Retinal pigment epithelial cell (primary cell): ENCODE data around the gene AP1M1.

ENCODE experiments used
- DNase-seq: peaks from one replicate; pipeline ENCODE4 v3.0.0-alpha.2; 2010; ENCODE audit warnings: low read depth
- H3K4me3 ChIP-seq: 2 replicates; pipeline ENCODE4 v1.5.1; 2011; ENCODE audit warnings: mild to moderate bottlenecking, low read length, control low read depth, moderate library complexity
- TF ChIP-seq, protein P1 (sequence below): conservative IDR thresholded peaks from 2 replicates; pipeline ENCODE4 v1.5.1; 2011; ENCODE audit warnings: low read depth, low read length, control low read depth, inconsistent platforms

The AP1M1 gene

DNA sequence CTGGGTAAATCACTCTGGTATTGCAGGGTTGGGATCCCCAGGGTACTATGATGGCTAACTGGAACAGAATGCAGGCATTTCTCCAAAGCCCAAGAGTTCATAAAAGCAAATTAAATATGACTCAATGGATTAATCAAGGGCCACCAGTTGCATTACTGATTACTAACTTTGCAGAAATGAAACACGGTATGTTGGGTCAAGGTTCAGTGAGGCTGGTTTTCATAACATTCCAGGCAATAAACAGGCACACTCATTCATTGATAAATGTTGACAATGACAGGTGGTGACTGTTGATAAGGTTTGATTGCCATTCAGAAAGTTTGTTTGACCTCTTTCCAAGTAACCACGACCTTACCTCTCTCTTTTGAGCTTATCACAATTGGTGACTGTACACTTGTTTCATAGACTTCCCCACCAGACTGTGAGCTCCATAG, 506 bp upstream of the AP1M1 start:
- DNase-seq = peak; percentile 62
- H3K4me3 ChIP-seq = peak overlapping the region; percentile 94
- TF ChIP-seq, protein P1, sequence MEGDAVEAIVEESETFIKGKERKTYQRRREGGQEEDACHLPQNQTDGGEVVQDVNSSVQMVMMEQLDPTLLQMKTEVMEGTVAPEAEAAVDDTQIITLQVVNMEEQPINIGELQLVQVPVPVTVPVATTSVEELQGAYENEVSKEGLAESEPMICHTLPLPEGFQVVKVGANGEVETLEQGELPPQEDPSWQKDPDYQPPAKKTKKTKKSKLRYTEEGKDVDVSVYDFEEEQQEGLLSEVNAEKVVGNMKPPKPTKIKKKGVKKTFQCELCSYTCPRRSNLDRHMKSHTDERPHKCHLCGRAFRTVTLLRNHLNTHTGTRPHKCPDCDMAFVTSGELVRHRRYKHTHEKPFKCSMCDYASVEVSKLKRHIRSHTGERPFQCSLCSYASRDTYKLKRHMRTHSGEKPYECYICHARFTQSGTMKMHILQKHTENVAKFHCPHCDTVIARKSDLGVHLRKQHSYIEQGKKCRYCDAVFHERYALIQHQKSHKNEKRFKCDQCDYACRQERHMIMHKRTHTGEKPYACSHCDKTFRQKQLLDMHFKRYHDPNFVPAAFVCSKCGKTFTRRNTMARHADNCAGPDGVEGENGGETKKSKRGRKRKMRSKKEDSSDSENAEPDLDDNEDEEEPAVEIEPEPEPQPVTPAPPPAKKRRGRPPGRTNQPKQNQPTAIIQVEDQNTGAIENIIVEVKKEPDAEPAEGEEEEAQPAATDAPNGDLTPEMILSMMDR = no peak

DNA sequence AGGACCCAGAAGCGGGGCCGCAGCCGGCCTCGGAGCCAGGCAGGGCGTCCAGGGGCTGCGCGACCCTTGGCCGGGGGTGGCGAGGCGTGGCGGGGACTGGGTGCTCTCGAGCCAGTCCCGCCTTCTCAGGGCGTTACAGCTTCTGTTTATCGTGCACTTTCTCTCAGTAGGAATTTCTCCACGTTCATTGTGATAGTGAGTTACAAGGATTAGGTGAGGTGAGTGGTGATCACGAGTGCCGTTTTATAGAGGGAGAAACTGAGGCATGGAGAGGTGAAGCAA, 600 bp downstream of the AP1M1 start:
- peak overlapping the region; percentile 94 for H3K4me3 ChIP-seq
- TF ChIP-seq, protein P1 = no peak
- DNase-seq = no peak

DNA sequence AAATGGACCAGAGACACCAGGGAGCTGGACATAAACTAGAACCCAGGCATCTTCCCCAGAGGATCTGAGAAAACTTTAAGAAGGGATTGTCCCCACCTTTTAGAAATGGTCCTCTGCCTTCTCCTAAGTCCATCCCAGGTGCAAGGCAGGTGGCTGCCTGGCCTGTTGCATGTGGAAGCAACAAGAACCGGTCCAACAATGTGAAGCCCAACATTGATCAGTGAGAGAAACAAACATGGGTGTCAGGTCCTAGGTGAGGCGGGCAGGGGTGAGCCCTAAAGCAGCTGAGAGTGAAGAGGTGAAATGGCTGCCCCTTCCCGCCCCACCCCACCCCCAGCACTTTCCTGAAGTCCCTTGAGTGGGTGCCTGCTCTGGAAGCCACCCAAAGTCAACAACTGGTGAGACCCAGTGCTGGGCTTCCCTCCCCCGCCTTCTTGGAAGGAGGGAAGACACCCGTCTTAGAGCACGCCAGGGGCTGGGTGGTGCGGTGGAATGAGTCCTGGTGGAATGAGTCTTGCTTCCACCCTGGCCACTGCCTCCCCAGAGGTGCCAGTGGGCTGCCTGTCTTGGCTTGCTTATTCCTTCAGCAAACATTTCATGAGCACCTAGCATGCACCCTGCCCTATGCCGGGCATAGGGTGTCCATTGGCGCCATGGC, 1.7 kb downstream of the AP1M1 start:
- TF ChIP-seq, protein P1 = no peak
- no peak for DNase-seq
- peak overlapping the region; percentile 94 for H3K4me3 ChIP-seq

DNA sequence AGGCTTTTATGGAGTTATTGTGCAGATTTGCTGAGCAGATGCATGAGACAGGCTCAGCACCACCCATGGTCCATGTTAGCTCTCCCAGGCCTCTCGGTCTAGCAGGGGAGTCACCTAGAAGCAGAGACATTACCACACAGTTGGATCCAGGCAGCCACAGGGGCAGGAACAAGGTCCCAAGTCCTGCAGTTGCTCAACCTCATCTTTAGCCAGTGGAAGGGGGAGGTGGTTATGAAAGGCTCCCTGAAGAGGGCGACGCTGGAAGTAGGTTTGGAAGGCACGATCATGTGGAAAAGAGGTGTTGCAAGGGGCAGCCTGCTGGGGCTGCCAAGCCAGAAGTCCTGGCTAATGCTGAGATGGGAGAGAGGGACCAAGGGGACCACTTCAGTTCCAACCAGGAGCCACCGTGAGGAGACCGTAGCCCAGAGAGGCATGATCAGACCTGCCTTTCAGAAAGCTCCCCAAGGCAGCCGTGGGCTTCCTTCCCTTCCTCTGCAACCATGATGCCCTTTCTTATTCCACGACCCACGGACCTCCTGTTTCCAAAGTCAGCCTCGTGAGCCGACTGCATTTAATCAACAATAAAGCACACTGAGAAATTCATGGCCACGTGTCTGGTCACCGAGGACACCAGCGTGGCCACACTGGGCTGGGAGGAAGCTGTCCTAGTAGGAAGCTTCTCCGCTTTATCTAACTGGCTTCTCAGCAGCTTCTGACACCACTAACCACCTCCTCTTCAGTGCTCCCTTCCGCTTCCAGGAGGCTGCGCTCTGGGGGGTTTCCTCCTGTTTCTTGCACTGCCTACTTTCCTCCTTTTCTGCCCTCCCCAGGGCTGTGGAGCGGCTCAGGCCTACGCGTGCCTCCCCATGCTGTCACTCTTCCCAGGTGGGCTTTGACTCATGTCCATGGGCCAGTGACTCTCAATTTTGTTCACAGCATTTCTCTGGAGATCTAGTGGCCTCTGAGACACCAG, 2.6 kb downstream of the AP1M1 start:
- DNase-seq = no peak
- no peak overlapping the region for H3K4me3 ChIP-seq
- TF ChIP-seq, protein P1 = no peak

DNA sequence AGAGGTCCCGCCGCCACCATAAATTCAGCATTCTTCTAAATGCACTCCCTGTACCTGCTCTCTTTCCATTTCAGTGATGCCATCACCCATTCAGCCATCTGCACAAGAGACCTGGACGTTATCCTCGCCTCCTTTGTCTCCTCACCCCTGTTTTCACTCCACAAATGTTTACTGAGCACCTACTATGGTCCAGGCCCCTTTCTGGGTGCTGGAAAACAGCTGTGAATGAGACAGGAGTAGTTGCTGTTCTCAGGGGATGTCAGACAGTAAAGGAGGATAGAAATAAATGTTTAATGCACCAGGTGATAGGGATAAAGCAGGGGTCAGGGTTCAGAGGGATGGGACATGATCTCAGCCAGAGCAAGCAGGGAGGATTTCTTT, 3.3 kb downstream of the AP1M1 start:
- TF ChIP-seq, protein P1 = no peak
- H3K4me3 ChIP-seq = no peak overlapping the region
- no peak for DNase-seq

DNA sequence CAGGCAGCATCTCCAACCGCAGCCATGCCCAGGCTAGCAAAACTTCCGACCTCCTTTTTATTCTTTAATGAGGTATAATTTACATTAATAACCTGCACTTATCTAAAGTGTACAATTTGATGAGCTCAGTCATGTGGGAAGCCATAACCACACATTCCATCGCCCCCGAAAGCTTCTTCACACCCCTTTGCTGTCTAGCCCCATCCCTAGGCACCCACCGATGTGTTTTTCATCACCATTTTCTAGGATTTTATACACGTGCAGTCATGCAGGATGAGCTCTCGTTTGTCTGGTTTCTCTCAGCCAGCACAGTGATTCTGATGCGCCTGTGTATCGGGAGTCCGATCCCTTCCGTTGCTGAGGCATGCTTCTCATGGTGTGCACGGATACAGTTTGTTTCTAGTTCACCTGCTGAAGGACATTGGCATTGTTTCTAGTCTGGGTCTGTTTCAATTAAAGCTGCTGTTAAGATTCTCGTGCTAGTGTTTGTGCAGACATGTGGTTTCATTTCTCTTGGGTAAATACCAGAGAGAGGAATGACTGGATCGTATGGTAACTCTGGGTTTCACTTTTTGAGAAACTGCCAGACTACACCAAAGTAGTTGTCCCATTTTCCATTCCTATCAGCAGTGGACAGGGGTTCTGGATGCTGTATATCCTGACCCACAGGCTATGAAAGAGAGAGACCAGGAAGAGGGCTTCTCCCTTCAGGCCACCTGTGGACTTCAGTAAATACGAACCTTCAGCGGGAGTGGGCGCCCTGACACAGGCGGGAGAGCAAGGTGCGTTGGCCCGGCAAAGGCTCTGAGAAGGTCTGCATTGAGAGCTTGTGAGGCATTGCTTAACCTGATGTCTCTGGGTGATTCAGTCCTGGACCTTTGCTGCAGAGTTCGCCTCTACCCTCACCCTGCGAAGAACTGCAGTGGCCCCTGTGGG, 4.9 kb downstream of the AP1M1 start:
- TF ChIP-seq, protein P1 = no peak
- no peak for DNase-seq
- H3K4me3 ChIP-seq = no peak overlapping the region
